ENCODE results near the gene JAKMIP2. TPM values are rescaled to one million over a fixed set of nuclear protein-coding genes. Genes with fewer than 3 reads are reported as not detected.
A peak's percentile ranks its signal among the peaks of the same experiment; 100 is the strongest.

JAKMIP2 gene
- total RNA-seq, 3 donors from 2014 or later (not counting 1 experiment from before 2014, with no cell fraction given): 12.2 to 16.1 (median 14.9) TPM

GRCh38 chr5:147713550-147714295, 68.8 kb downstream of the JAKMIP2 start:
- Mint-ChIP-seq H3K4me1 (peaks cover 35 to 38% of the 10 kb centered on the region in 2 donors), H3K27ac (peak overlapping the region; percentile 76 to 86), H3K4me3 (peak overlapping the region; percentile 93), H3K27me3 (ENCODE audit: low read depth in 2 of 2) (no peaks in the 10 kb centered on the region), H3K36me3 (no peaks in the 10 kb centered on the region), H3K9me3 (no peaks in the 10 kb centered on the region)
- peak in 2 of 3 donors; percentile 43 to 57 for ATAC-seq
- WGBS (ENCODE audit: insufficient coverage): 91% methylated on average over 4 of the region's 5 CpGs
- intact Hi-C loops (cut with micrococcal nuclease): loop anchor here (5.0 kb wide), 1 partner anchor 94 kb away; no protein-coding TSS in a partner anchor
- H3K27me3 ChIP-seq (ENCODE audit: control insufficient read depth, insufficient read depth, low read length): no peaks in the 10 kb centered on the region
- peaks cover 4% of the 10 kb centered on the region for H3K4me1 ChIP-seq (ENCODE audit: control insufficient read depth, insufficient read depth, low read length)
- no peak for TF ChIP-seq CTCF (IDR thresholded peaks at IDR 0.05)
- no peak for DNase-seq
- no peaks in the 10 kb centered on the region for H3K9me3 ChIP-seq (ENCODE audit: control insufficient read depth, insufficient read depth, low read length)
- peak overlapping the region; percentile 52 for H3K27ac ChIP-seq (ENCODE audit: low read length)
- H3K4me3 ChIP-seq (ENCODE audit: low read length): no peak overlapping the region
- no peaks in the 10 kb centered on the region for H3K36me3 ChIP-seq (ENCODE audit: control insufficient read depth, insufficient read depth, low read length)

GRCh38 chr5:147712598-147712997, 69.9 kb downstream of the JAKMIP2 start:
- Mint-ChIP-seq H3K9me3 (no peaks in the 10 kb centered on the region), H3K27me3 (ENCODE audit: low read depth in 2 of 2) (no peaks in the 10 kb centered on the region), H3K4me1 (peaks cover 36 to 38% of the 10 kb centered on the region in 2 donors), H3K4me3 (peak overlapping the region; percentile 93), H3K27ac (peak overlapping the region; percentile 76 to 86), H3K36me3 (no peaks in the 10 kb centered on the region)
- Histone ChIP-seq H3K4me1 (ENCODE audit: control insufficient read depth, insufficient read depth, low read length) (peaks cover 4% of the 10 kb centered on the region), H3K36me3 (ENCODE audit: control insufficient read depth, insufficient read depth, low read length) (no peaks in the 10 kb centered on the region), H3K27me3 (ENCODE audit: control insufficient read depth, insufficient read depth, low read length) (no peaks in the 10 kb centered on the region), H3K27ac (ENCODE audit: low read length) (peak overlapping the region; percentile 5), H3K4me3 (ENCODE audit: low read length) (peak overlapping the region; percentile 0), H3K9me3 (ENCODE audit: control insufficient read depth, insufficient read depth, low read length) (no peaks in the 10 kb centered on the region)
- intact Hi-C loops (cut with micrococcal nuclease): loop anchor here (5.0 kb wide), 1 partner anchor 95 kb away; no protein-coding TSS in a partner anchor
- DNase-seq (no peak), ATAC-seq (peak in 2 of 3 donors; percentile 37 to 65)
- no peak for TF ChIP-seq CTCF (IDR thresholded peaks at IDR 0.05)
- 16% methylated on average over 2 of the region's 4 CpGs for WGBS (ENCODE audit: insufficient coverage)

- 79% methylated on average over 2 of the region's 3 CpGs for WGBS (ENCODE audit: insufficient coverage)
- Mint-ChIP-seq H3K27me3 (ENCODE audit: low read depth in 2 of 2) (no peaks in the 10 kb centered on the region), H3K27ac (peak overlapping the region; percentile 76 to 86), H3K4me3 (peak overlapping the region; percentile 93), H3K36me3 (no peaks in the 10 kb centered on the region), H3K4me1 (peaks cover 38 to 42% of the 10 kb centered on the region in 2 donors), H3K9me3 (no peaks in the 10 kb centered on the region)
- intact Hi-C loops (cut with micrococcal nuclease): loop anchor here (5.0 kb wide), 1 partner anchor 95 kb away; no protein-coding TSS in a partner anchor
- no peak for TF ChIP-seq CTCF (IDR thresholded peaks at IDR 0.05)
- ATAC-seq (no peak), DNase-seq (no peak)
- Histone ChIP-seq H3K27ac (ENCODE audit: low read length) (no peak overlapping the region), H3K27me3 (ENCODE audit: control insufficient read depth, insufficient read depth, low read length) (no peaks in the 10 kb centered on the region), H3K9me3 (ENCODE audit: control insufficient read depth, insufficient read depth, low read length) (no peaks in the 10 kb centered on the region), H3K4me1 (ENCODE audit: control insufficient read depth, insufficient read depth, low read length) (peaks cover 4% of the 10 kb centered on the region), H3K4me3 (ENCODE audit: low read length) (no peak overlapping the region), H3K36me3 (ENCODE audit: control insufficient read depth, insufficient read depth, low read length) (no peaks in the 10 kb centered on the region)
Measured at GRCh38 chr5:147712019-147712418, 70.5 kb downstream of the JAKMIP2 start.
